Endothelial cell of umbilical vein (primary cell): ENCODE results near the gene RGS19.
A peak's percentile ranks its signal among the peaks of the same experiment; 100 is the strongest.

Experiments
- GATA2 ChIP-seq: IDR thresholded peaks from 2 replicates; pipeline ENCODE4 v1.7.0; 2011; ENCODE audit warnings: low read depth, mild to moderate bottlenecking, moderate library complexity, mixed read lengths, low read length; ENCODE audit not compliant: insufficient read length, insufficient read depth
- POLR2A ChIP-seq: IDR thresholded peaks from 2 replicates; pipeline ENCODE4 v1.6.1; 2012; ENCODE audit warnings: low read depth, mild to moderate bottlenecking, control low read depth, low read length
- TF ChIP-seq, protein P1 (sequence below), 2 donors: IDR thresholded peaks; 1 replicate in 1 of 2; 2 replicates in 1 of 2; pipeline ENCODE4 v1.5.1; 2011; ENCODE audit warnings: low read length in 2 of 2, mild to moderate bottlenecking in 2 of 2, moderate library complexity in 2 of 2, control low read depth in 1 of 2, inconsistent platforms in 1 of 2, low read depth in 1 of 2; ENCODE audit not compliant: insufficient read depth in 1 of 2; ENCODE audit errors: extremely low read depth in 1 of 2

- TF ChIP-seq, protein P1, sequence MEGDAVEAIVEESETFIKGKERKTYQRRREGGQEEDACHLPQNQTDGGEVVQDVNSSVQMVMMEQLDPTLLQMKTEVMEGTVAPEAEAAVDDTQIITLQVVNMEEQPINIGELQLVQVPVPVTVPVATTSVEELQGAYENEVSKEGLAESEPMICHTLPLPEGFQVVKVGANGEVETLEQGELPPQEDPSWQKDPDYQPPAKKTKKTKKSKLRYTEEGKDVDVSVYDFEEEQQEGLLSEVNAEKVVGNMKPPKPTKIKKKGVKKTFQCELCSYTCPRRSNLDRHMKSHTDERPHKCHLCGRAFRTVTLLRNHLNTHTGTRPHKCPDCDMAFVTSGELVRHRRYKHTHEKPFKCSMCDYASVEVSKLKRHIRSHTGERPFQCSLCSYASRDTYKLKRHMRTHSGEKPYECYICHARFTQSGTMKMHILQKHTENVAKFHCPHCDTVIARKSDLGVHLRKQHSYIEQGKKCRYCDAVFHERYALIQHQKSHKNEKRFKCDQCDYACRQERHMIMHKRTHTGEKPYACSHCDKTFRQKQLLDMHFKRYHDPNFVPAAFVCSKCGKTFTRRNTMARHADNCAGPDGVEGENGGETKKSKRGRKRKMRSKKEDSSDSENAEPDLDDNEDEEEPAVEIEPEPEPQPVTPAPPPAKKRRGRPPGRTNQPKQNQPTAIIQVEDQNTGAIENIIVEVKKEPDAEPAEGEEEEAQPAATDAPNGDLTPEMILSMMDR (IDR thresholded peaks at IDR 0.05; ENCODE audit: extremely low read depth in 1 of 2, insufficient read depth in 1 of 2, low read depth in 1 of 2, low read length in 2 of 2), result no peak
- TF ChIP-seq POLR2A (peak; percentile 87), GATA2 (no peak)
Measured at GRCh38 chr20:64062596-64063388, 16.5 kb downstream of the RGS19 start, which contains the start of gene TCEA2.
